ENCODE measurements around the gene XPR1.
"Not testable (repeated sequence)": the region's sequence is repeated elsewhere in the genome, so short reads cannot be mapped to it uniquely, and the experiment has no call there.

The XPR1 gene

GRCh38 chr1:180644526-180645192, 12.8 kb downstream of the XPR1 start:
- H3K4me3 ChIP-seq (ENCODE audit: low read depth, low read length) = no peak overlapping the region
- TF ChIP-seq CTCF (IDR thresholded peaks at IDR 0.05; ENCODE audit: low read depth, low read length) (no peak), MAX (IDR thresholded peaks at IDR 0.05; ENCODE audit: low read depth, low read length) (no peak), MYC (IDR thresholded peaks at IDR 0.05; ENCODE audit: low read depth, low read length) (no peak), POLR2A (IDR thresholded peaks at IDR 0.05; ENCODE audit: extremely low read depth, insufficient read length) (no peak)
- no peak for DNase-seq (ENCODE audit: low read depth)

- not testable (repeated sequence) for DNase-seq (ENCODE audit: low read depth); H3K4me3 ChIP-seq (ENCODE audit: low read depth, low read length)
Observed at GRCh38 chr1:180645261-180645660, 13.4 kb downstream of the XPR1 start.

- no peak for DNase-seq (ENCODE audit: low read depth)
- H3K4me3 ChIP-seq (ENCODE audit: low read depth, low read length) = no peak overlapping the region
- TF ChIP-seq MYC (IDR thresholded peaks at IDR 0.05; ENCODE audit: low read depth, low read length) = no peak
- TF ChIP-seq POLR2A (IDR thresholded peaks at IDR 0.05; ENCODE audit: extremely low read depth, insufficient read length) = no peak
- TF ChIP-seq CTCF (IDR thresholded peaks at IDR 0.05; ENCODE audit: low read depth, low read length) = no peak
- no peak for TF ChIP-seq MAX (IDR thresholded peaks at IDR 0.05; ENCODE audit: low read depth, low read length)
Observed at GRCh38 chr1:180646093-180646492, 14.3 kb downstream of the XPR1 start.

GRCh38 chr1:180646547-180646946, 14.7 kb downstream of the XPR1 start:
- H3K4me3 ChIP-seq (ENCODE audit: low read depth, low read length) = no peak overlapping the region
- TF ChIP-seq CTCF (IDR thresholded peaks at IDR 0.05; ENCODE audit: low read depth, low read length) = no peak
- no peak for TF ChIP-seq MYC (IDR thresholded peaks at IDR 0.05; ENCODE audit: low read depth, low read length)
- no peak for TF ChIP-seq MAX (IDR thresholded peaks at IDR 0.05; ENCODE audit: low read depth, low read length)
- no peak for TF ChIP-seq POLR2A (IDR thresholded peaks at IDR 0.05; ENCODE audit: extremely low read depth, insufficient read length)

GRCh38 chr1:180652792-180653191, 21.0 kb downstream of the XPR1 start:
- no peak overlapping the region for H3K4me3 ChIP-seq (ENCODE audit: low read depth, low read length)
- TF ChIP-seq CTCF (IDR thresholded peaks at IDR 0.05; ENCODE audit: low read depth, low read length) = no peak
- TF ChIP-seq MYC (IDR thresholded peaks at IDR 0.05; ENCODE audit: low read depth, low read length) = no peak
- no peak for TF ChIP-seq MAX (IDR thresholded peaks at IDR 0.05; ENCODE audit: low read depth, low read length)
- no peak for TF ChIP-seq POLR2A (IDR thresholded peaks at IDR 0.05; ENCODE audit: extremely low read depth, insufficient read length)
- no peak for DNase-seq (ENCODE audit: low read depth)

More at GRCh38 chr1:180646547-180646946, 14.7 kb downstream of the XPR1 start:
- DNase-seq (ENCODE audit: low read depth) = no peak

GRCh38 chr1:180662709-180663108, 30.9 kb downstream of the XPR1 start:
- TF ChIP-seq MYC (IDR thresholded peaks at IDR 0.05; ENCODE audit: low read depth, low read length) (no peak), POLR2A (IDR thresholded peaks at IDR 0.05; ENCODE audit: extremely low read depth, insufficient read length) (no peak), CTCF (IDR thresholded peaks at IDR 0.05; ENCODE audit: low read depth, low read length) (no peak)
- DNase-seq (ENCODE audit: low read depth) = no peak
- H3K4me3 ChIP-seq (ENCODE audit: low read depth, low read length) = no peak overlapping the region
